SIG-M5 treated with dmso at 0.1 percent for 504 hours (cell line): ENCODE data around the gene SF3B1.
"Not testable (repeated sequence)": the region's sequence is repeated elsewhere in the genome, so short reads cannot be mapped to it uniquely, and the experiment has no call there.

ENCODE experiments used
- DNase-seq: peaks from one replicate; lab custom pipeline; 2025; ENCODE audit not compliant: unreplicated experiment; lab: John Stamatoyannopoulos, UW

Gene SF3B1

GRCh38 chr2:197379308-197379917, 55.4 kb downstream of the SF3B1 start:
- DNase-seq: not testable (repeated sequence)

DNA sequence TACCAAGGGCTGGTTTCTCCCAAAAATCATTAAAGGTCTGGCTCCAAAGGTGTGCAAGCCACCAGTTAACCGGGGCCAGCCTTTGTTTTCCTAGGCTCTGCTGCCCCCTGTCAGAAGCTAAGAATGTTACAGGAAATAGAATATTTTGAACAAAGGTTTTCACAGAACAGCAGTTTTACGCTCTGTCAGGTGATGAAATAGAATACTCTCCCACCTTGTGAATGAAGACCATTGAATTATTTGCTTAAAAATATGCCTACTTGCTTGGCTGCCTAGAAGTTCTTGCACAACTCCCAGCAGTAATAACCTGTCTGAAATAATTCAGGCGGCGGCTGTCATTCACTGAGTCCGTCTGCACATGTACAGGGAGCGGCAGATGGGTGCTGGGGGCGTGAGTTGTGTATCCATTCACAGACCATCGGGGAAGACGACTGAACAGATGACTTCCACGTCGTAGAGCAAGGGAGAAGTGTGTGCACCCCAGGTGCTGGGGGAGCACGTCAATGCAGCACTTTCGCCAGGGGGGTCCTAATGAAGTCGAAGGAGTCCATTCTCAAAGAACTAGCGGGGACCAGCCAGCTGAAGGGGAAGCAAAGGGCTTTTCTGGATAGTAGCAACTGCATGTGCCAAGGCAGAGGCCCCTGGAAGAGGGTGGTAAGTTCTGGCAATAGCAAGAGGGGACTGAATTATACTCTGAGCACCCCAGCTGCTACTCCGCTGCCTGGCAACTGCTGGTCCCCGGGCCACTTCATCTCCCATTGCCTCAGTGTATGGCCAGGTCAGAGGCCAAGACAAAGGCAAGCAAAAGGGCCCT, 56.1 kb downstream of the SF3B1 start:
- DNase-seq: peak; percentile 57

DNA sequence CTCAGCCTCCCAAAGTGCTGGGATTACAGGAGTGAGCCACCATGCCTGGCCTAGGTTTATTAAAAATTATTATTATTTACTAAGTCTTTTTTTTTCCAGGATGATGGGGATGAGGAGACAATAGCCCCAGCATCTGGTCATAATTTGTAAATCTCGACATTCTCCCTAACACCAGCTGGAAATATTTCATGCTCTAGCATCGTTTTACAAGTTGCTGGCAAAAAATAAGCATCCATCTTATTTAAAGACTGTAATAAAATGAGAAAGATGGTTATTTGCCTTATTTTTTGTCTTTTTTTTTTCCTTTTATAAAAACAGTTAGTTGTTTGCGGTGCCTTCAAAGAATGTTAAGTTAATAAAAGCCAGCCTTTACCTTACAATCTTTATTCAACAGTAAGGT, 56.7 kb downstream of the SF3B1 start:
- no peak for DNase-seq

GRCh38 chr2:197377670-197378069, 57.2 kb downstream of the SF3B1 start:
- no peak for DNase-seq

DNA sequence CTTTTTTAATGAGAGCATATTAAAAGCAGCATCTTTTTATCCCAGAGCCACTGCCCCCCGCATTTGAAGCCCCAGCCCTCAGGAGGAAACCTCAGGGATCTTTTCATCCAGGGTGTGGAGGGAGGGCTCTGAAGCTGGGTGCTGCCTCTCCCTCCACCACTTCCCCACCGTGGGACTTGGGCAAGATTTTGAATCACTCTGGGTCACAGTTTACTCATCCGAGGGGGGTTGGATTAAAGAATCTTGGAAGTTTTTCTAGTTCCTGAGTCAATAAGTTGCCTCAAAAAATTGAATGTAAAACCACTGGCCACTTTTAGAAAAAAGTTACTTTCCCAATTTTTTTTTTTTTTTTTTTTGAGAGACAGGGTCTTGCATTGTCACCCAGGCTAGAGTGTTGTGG, 62.2 kb downstream of the SF3B1 start:
- DNase-seq: no peak

- not testable (repeated sequence) for DNase-seq
Measured at GRCh38 chr2:197370664-197371063, 64.2 kb downstream of the SF3B1 start.

- no peak for DNase-seq
Measured at GRCh38 chr2:197369933-197370320, 64.9 kb downstream of the SF3B1 start.

GRCh38 chr2:197369228-197369932, 65.4 kb downstream of the SF3B1 start:
- DNase-seq: no peak

DNA sequence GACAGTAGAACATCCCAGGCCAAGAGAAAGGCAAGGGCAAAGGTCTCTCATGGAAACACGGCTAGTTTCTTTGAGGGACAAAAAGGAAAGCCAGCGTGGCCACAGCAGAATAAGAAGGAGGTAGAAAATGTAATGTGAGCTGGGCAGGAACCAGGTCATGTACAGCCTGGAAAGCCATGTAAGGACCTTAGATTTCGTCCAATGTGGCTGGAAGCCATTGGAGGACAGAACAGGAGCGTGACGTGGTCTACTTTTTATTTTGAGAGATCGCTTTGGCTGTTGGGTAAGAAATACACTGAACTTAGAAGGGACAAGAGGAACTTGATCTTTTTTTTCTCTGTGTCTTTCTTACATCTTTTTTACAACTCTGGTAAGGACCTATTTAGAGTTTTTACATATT, 66.4 kb downstream of the SF3B1 start:
- DNase-seq: no peak

DNA sequence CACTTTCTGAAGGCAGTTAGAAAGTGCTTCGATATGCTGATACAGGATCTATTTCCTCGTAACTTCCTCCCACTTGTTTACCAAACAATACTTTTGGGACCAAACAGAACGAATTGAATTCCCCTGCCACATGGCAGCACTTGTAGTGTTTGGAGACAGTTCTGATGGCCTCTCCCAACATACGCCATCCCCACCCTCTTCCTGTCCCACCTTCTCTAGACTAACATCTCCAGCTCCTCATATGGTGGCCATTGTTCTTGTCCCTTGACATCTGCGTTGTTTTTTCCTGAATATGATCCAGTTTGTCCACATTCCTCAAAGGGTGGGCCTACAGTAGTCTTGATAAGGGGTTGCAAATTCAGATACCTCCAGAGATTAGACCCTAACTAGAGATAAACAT, 70.8 kb downstream of the SF3B1 start:
- DNase-seq: no peak

- DNase-seq: no peak
Measured at GRCh38 chr2:197360744-197361156, 74.1 kb downstream of the SF3B1 start.

DNA sequence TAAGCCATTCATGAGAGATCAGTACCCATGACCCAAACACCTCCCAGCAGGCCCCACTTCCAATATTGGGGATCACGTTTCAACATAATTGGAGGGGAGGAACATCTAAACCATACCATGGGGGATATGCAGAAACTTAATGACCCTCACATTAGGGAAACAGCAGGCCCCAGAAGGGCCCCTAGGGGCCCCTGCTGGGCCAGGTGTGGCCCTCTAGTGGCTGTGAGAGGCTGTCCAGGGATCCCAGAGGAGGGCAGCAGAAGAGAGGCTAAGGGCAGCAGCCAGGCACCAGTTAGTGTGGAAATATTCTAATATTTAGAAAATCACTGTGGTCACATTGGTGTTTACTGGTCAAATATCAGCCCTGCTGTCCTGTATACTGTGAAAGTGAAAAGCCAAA, 75.0 kb downstream of the SF3B1 start:
- DNase-seq: no peak

- no peak for DNase-seq
Measured at GRCh38 chr2:197358931-197359330, 75.9 kb downstream of the SF3B1 start.

GRCh38 chr2:197357986-197358385, 76.8 kb downstream of the SF3B1 start:
- DNase-seq: no peak

DNA sequence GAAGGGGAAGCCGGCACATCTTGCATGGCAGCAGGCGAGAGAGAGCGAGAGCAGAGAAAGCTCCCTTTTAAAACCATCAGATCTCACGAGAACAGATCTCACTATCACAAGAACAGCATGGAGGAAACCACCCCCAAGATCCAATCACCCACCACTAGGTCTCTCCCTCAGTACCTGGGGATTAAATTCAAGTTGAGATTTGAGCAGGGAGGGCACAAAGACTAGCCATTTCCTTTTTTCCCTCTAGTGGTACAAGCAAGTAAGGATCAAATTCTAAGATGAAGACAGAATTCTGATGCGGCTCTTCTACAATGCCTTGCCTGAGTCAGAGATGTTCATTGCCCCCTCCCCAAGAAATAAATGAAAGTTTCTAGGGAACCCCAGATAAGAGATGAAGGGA, 78.7 kb downstream of the SF3B1 start:
- DNase-seq: peak; percentile 32

GRCh38 chr2:197354169-197354558, 80.7 kb downstream of the SF3B1 start:
- no peak for DNase-seq

DNA sequence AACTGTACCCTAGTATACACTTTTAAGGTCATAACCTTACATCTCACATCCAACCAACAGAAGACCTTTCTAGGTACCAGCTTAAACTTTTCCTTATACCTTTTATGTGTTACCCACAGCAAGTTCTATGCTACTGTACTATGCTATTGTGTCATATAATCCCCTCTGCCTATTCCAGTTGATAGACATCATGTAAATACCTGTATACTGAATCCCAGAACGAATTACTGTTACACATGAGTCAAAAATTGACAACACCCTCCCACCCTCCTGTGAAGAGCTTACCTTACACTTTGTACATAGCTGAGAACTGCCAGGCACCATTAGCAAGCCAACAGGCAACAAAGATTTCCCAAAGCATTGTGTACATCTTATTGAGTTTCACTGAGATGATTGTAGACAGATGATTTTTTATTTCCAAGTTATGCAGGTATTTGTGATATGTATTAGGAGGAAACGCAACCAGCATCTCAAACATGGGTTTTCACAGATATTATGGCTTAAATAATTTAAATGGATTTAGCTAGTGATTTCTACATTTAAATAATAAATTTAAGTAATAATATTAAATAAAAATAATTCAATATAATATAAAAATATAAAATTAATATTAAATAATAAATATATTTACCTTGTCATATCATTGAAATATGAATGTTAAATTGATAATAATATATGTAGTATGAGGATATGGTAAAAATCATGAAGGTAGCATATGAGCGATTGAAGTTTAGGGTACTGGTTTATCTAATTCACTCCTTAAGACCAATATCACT, 81.2 kb downstream of the SF3B1 start:
- no peak for DNase-seq

- no peak for DNase-seq
Measured at GRCh38 chr2:197349699-197350098, 85.1 kb downstream of the SF3B1 start.

GRCh38 chr2:197348721-197349360, 86.0 kb downstream of the SF3B1 start:
- DNase-seq: no peak

GRCh38 chr2:197345846-197346370, 88.9 kb downstream of the SF3B1 start:
- DNase-seq: no peak

GRCh38 chr2:197343968-197344367, 90.9 kb downstream of the SF3B1 start:
- not testable (repeated sequence) for DNase-seq
